Hepatocyte (in vitro differentiated cells): Measurements from ENCODE around the gene GORASP2. TPM values are rescaled to one million over a fixed set of nuclear protein-coding genes. Genes with fewer than 3 reads are reported as not detected.

ENCODE experiments used
- DNase-seq: peaks from one replicate; pipeline ENCODE4 v3.0.0-alpha.2; 2016; ENCODE audit warnings: low spot score
- H2AFZ ChIP-seq: fragments of 200-600 bp; sonication (generic); 2 replicates; pipeline ENCODE4 v1.6.0; 2016; ENCODE audit warnings: antibody characterized with exemption, mild to moderate bottlenecking
- H3K27ac ChIP-seq: fragments of 200-600 bp; sonication (generic); 2 replicates; pipeline ENCODE4 v1.5.1; 2016; ENCODE audit warnings: mild to moderate bottlenecking
- H3K27me3 ChIP-seq: fragments of 200-600 bp; sonication (generic); 2 replicates; pipeline ENCODE4 v1.6.1; 2016
- H3K36me3 ChIP-seq: fragments of 200-600 bp; sonication (generic); replicated peaks from 2 replicates; pipeline ENCODE4 v1.5.1; 2016; ENCODE audit warnings: low read depth; ENCODE audit not compliant: insufficient read depth
- H3K4me1 ChIP-seq: fragments of 200-600 bp; sonication (generic); 2 replicates; pipeline ENCODE4 v1.5.1; 2016; ENCODE audit warnings: mild to moderate bottlenecking, moderate library complexity; ENCODE audit not compliant: insufficient read depth
- H3K4me2 ChIP-seq: fragments of 200-600 bp; sonication (generic); 2 replicates; pipeline ENCODE4 v1.6.0; 2016
- H3K4me3 ChIP-seq: fragments of 200-600 bp; sonication (generic); 2 replicates; pipeline ENCODE4 v1.5.1; 2016; ENCODE audit warnings: mild to moderate bottlenecking
- H3K79me2 ChIP-seq: fragments of 200-600 bp; sonication (generic); 2 replicates; pipeline ENCODE4 v1.6.0; 2017; ENCODE audit warnings: mild to moderate bottlenecking
- H3K9me2 ChIP-seq: fragments of 200-600 bp; sonication (generic); replicated peaks from 2 replicates; pipeline ENCODE4 v1.6.0; 2017; ENCODE audit warnings: mild to moderate bottlenecking; ENCODE audit not compliant: insufficient read depth
- H3K9me3 ChIP-seq: fragments of 200-600 bp; sonication (generic); 2 replicates; pipeline ENCODE4 v1.5.1; 2016; ENCODE audit warnings: low read depth, mild to moderate bottlenecking
- H4K20me1 ChIP-seq: fragments of 200-600 bp; sonication (generic); 2 replicates; pipeline ENCODE4 v1.6.0; 2016; ENCODE audit warnings: mild to moderate bottlenecking; ENCODE audit not compliant: insufficient read depth, poor library complexity, severe bottlenecking
- EZH2 ChIP-seq: fragments of 200-600 bp; sonication (generic); IDR thresholded peaks from 2 replicates; pipeline ENCODE4 v1.6.1; 2016; ENCODE audit warnings: antibody characterized with exemption, mild to moderate bottlenecking, borderline replicate concordance
- EZH2phosphoT487 ChIP-seq: fragments of 200-600 bp; sonication (generic); IDR thresholded peaks from one replicate; pipeline ENCODE4 v1.6.1; 2018; ENCODE audit warnings: antibody characterized with exemption, mild to moderate bottlenecking, low read depth, moderate library complexity; ENCODE audit not compliant: unreplicated experiment, severe bottlenecking
- WGBS: methylation state at CpG from one replicate; pipeline ENCODE4 v1.1.6; 2016; ENCODE audit warnings: low lambda C conversion rate; ENCODE audit errors: missing lambda C conversion rate; 5-methylcytosine and 5-hydroxymethylcytosine counted together
- polyA plus RNA-seq: library from polyadenylated mRNA; unstranded; fragments of >200 nt; fragmentation: Nextera tagmentation; extraction: Ambion mirVana; gene quantifications from 2 replicates; pipeline ENCODE4 v1.2.1, GENCODE V29; 2016
- total RNA-seq: library from RNA; depleted of rRNA; stranded (reverse); fragments of >200 nt; gene quantifications from 2 replicates; pipeline ENCODE4 v1.2.3, GENCODE V29; 2014
- TF ChIP-seq, protein P1 (sequence below): fragments of 200-600 bp; sonication (generic); IDR thresholded peaks from 2 replicates; pipeline ENCODE4 v1.5.1; 2016; ENCODE audit warnings: antibody characterized with exemption, mild to moderate bottlenecking; ENCODE audit not compliant: poor library complexity

Gene GORASP2
- total RNA-seq = 50.1 and 58.6 TPM in 2 replicates
- 109 and 126 TPM in 2 replicates for polyA plus RNA-seq

- H3K27me3 ChIP-seq = no peaks in the 10 kb centered on the region
- H3K27ac ChIP-seq = peak within 1 kb of the TSS; percentile 99
- no peaks in the 10 kb centered on the region for H3K9me2 ChIP-seq
- H2AFZ ChIP-seq = peak within 1 kb of the TSS; percentile 90
- H3K79me2 ChIP-seq = peaks cover 49% of the 10 kb centered on the region
- peaks cover 42% of the 10 kb centered on the region for H4K20me1 ChIP-seq
- peak; percentile 99 for DNase-seq
- H3K4me1 ChIP-seq = peaks cover 14% of the 10 kb centered on the region
- no peaks in the 10 kb centered on the region for H3K36me3 ChIP-seq
- no peaks in the 10 kb centered on the region for H3K9me3 ChIP-seq
- H3K4me2 ChIP-seq = peak within 1 kb of the TSS; percentile 83
- under 1% methylated on average over 46 of the region's 95 CpGs for WGBS
- peak within 1 kb of the TSS; percentile 85 for H3K4me3 ChIP-seq
- TF ChIP-seq, protein P1, sequence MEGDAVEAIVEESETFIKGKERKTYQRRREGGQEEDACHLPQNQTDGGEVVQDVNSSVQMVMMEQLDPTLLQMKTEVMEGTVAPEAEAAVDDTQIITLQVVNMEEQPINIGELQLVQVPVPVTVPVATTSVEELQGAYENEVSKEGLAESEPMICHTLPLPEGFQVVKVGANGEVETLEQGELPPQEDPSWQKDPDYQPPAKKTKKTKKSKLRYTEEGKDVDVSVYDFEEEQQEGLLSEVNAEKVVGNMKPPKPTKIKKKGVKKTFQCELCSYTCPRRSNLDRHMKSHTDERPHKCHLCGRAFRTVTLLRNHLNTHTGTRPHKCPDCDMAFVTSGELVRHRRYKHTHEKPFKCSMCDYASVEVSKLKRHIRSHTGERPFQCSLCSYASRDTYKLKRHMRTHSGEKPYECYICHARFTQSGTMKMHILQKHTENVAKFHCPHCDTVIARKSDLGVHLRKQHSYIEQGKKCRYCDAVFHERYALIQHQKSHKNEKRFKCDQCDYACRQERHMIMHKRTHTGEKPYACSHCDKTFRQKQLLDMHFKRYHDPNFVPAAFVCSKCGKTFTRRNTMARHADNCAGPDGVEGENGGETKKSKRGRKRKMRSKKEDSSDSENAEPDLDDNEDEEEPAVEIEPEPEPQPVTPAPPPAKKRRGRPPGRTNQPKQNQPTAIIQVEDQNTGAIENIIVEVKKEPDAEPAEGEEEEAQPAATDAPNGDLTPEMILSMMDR = peak; percentile 93
- no peak for TF ChIP-seq EZH2
Observed at GRCh38 chr2:170928824-170929685, at the start of gene GORASP2. GORASP2 (plus strand) TSS chr2:170929253; CDS start chr2:170929341, 88 bp downstream.

DNA sequence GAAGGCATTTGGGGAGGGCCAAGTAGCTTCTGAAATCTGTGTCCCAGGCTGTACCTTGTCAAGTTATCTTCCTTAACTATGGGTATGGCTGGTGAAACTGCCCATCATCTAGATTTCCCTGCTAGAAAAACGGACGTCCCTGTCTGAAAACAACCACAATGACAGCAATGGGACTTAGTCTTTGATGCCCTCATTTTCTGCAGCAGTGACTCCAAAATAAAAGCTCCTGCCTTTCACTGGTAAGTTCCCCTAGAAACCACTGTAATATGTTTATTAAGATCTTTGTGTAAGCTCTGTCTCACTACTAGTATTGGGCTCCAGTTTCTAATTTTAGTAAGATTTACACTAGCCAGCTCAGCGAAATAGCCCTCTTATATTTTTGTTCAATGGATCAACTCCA, 47.2 kb upstream of the GORASP2 start:
- Histone ChIP-seq H3K9me2 (no peaks in the 10 kb centered on the region), H3K4me3 (no peak overlapping the region), H3K27ac (no peak overlapping the region), H3K36me3 (no peaks in the 10 kb centered on the region), H3K27me3 (no peaks in the 10 kb centered on the region), H3K9me3 (no peaks in the 10 kb centered on the region), H4K20me1 (no peaks in the 10 kb centered on the region), H3K4me1 (no peaks in the 10 kb centered on the region), H3K4me2 (no peak overlapping the region), H3K79me2 (no peaks in the 10 kb centered on the region), H2AFZ (no peak overlapping the region)
- DNase-seq = no peak
- WGBS = 69% methylated on average over 3 of the region's 3 CpGs
- TF ChIP-seq EZH2 = no peak
- TF ChIP-seq, protein P1 = no peak

GRCh38 chr2:170882758-170883157, 46.3 kb upstream of the GORASP2 start:
- DNase-seq = no peak
- Histone ChIP-seq H2AFZ (no peak overlapping the region), H4K20me1 (no peaks in the 10 kb centered on the region), H3K27me3 (no peaks in the 10 kb centered on the region), H3K9me2 (no peaks in the 10 kb centered on the region), H3K27ac (no peak overlapping the region), H3K4me2 (no peak overlapping the region), H3K4me3 (no peak overlapping the region), H3K36me3 (no peaks in the 10 kb centered on the region), H3K9me3 (no peaks in the 10 kb centered on the region), H3K4me1 (no peaks in the 10 kb centered on the region), H3K79me2 (no peaks in the 10 kb centered on the region)
- TF ChIP-seq EZH2 (no peak), EZH2phosphoT487 (no peak)
- TF ChIP-seq, protein P1 = no peak
- 65% methylated on average over 2 of the region's 2 CpGs for WGBS
